Epithelial cell of esophagus (primary cell): ENCODE results near the gene PRKCQ.

ENCODE experiments used
- DNase-seq: peaks from one replicate; pipeline ENCODE4 v3.0.0; 2010; ENCODE audit warnings: low read depth
- H3K4me3 ChIP-seq: 2 replicates; pipeline ENCODE4 v1.5.1; 2011; ENCODE audit warnings: mild to moderate bottlenecking, low read length, control low read depth
- CTCF ChIP-seq: IDR thresholded peaks from 2 replicates; pipeline ENCODE4 v1.5.1; 2011; ENCODE audit warnings: low read depth, mild to moderate bottlenecking, low read length, control low read depth, inconsistent platforms; ENCODE audit not compliant: insufficient read depth; ENCODE audit errors: missing control alignments

PRKCQ gene

GRCh38 chr10:6393168-6393567, 186.9 kb downstream of the PRKCQ start:
- TF ChIP-seq CTCF, result no peak

GRCh38 chr10:6390213-6390845, 189.7 kb downstream of the PRKCQ start:
- DNase-seq, result no peak
- no peak overlapping the region for H3K4me3 ChIP-seq
- no peak for TF ChIP-seq CTCF

More at GRCh38 chr10:6393168-6393567, 186.9 kb downstream of the PRKCQ start:
- DNase-seq, result no peak
- no peak overlapping the region for H3K4me3 ChIP-seq

GRCh38 chr10:6388261-6388893, 191.7 kb downstream of the PRKCQ start:
- no peak for TF ChIP-seq CTCF
- no peak for DNase-seq
- H3K4me3 ChIP-seq, result no peak overlapping the region

- no peak for TF ChIP-seq CTCF
- no peak for DNase-seq
- no peak overlapping the region for H3K4me3 ChIP-seq
These were observed 193.1 kb downstream of the PRKCQ start for GRCh38 chr10:6386960-6387359.

- no peak overlapping the region for H3K4me3 ChIP-seq
- no peak for TF ChIP-seq CTCF
- DNase-seq, result no peak
These were observed 193.7 kb downstream of the PRKCQ start for GRCh38 chr10:6386346-6386745.

- no peak for TF ChIP-seq CTCF
- DNase-seq, result peak; percentile 71
- H3K4me3 ChIP-seq, result no peak overlapping the region
These were observed 194.4 kb downstream of the PRKCQ start for GRCh38 chr10:6385665-6386064.

GRCh38 chr10:6384847-6385246, 195.2 kb downstream of the PRKCQ start:
- DNase-seq, result no peak
- TF ChIP-seq CTCF, result no peak
- no peak overlapping the region for H3K4me3 ChIP-seq
